H1 (cell line): ENCODE data around the gene RNF208.

Source experiments
- ATF3 ChIP-seq: IDR thresholded peaks from 2 replicates; pipeline ENCODE4 v1.6.1; 2011; ENCODE audit warnings: low read depth, mild to moderate bottlenecking, low read length; ENCODE audit not compliant: insufficient read depth
- CHD2 ChIP-seq: IDR thresholded peaks from 2 replicates; pipeline ENCODE4 v1.6.1; 2012; ENCODE audit warnings: low read length, improper control_type of control experiment
- CTCF ChIP-seq, 3 experiments: IDR thresholded peaks; 1 replicate in 2 of 3; 2 replicates in 1 of 3; pipeline versions ENCODE4 v1.5.1 to v1.6.1; 2011; ENCODE audit warnings: low read length in 3 of 3, mild to moderate bottlenecking in 3 of 3, inconsistent platforms in 2 of 3, low read depth in 1 of 3, moderate library complexity in 1 of 3; ENCODE audit not compliant: insufficient read depth in 1 of 3; ENCODE audit errors: control extremely low read depth in 1 of 3
- POLR2AphosphoS5 ChIP-seq: IDR thresholded peaks from 2 replicates; pipeline ENCODE4 v1.6.1; 2011; ENCODE audit warnings: low read depth, low read length
- RAD21 ChIP-seq, 2 experiments: IDR thresholded peaks in 1 of 2; conservative IDR thresholded peaks in 1 of 2; 2 replicates each; pipeline ENCODE4 v1.6.1; 2011; ENCODE audit warnings: low read depth in 2 of 2, low read length in 2 of 2, improper control_type of control experiment in 1 of 2, inconsistent platforms in 1 of 2, mild to moderate bottlenecking in 1 of 2, moderate library complexity in 1 of 2
- RFX5 ChIP-seq: IDR thresholded peaks from 2 replicates; pipeline ENCODE4 v1.6.1; 2011; ENCODE audit warnings: low read depth, low read length, improper control_type of control experiment, borderline replicate concordance
- SUZ12 ChIP-seq: fragments of 200-600 bp; sonication (generic); IDR thresholded peaks from 2 replicates; pipeline ENCODE4 v1.6.1; 2012; ENCODE audit warnings: mild to moderate bottlenecking, inconsistent platforms, low read length, moderate library complexity, mixed read lengths

GRCh38 chr9:137221095-137221505 lies 940 bp downstream of the RNF208 start:
- no peak for TF ChIP-seq ATF3
- TF ChIP-seq SUZ12: no peak
- TF ChIP-seq CTCF (IDR thresholded peaks at IDR 0.05; ENCODE audit: control extremely low read depth in 1 of 3, insufficient read depth in 1 of 3, low read depth in 1 of 3, low read length in 3 of 3): no peak
- no peak for TF ChIP-seq CHD2
- TF ChIP-seq RFX5: no peak
- TF ChIP-seq RAD21 (IDR thresholded peaks at IDR 0.05 in 1 of 2, conservative IDR thresholded peaks at IDR 0.05 in 1 of 2; ENCODE audit: low read depth in 2 of 2, low read length in 2 of 2): no peak
- no peak for TF ChIP-seq POLR2AphosphoS5
